ENCODE results near the gene PDE6G.

- TF ChIP-seq CTCF (IDR thresholded peaks at IDR 0.05) (no peak), POLR2A (IDR thresholded peaks at IDR 0.05) (no peak), POLR2AphosphoS5 (IDR thresholded peaks at IDR 0.05) (no peak), EP300 (IDR thresholded peaks at IDR 0.05) (no peak)
These were observed 20.9 kb downstream of the PDE6G start for GRCh38 chr17:81635431-81635830.
